Left hindlimb (tissue), 1 donor: Measurements from ENCODE around the gene CD63.

Experiments
- DNase-seq: peaks from one replicate; pipeline ENCODE4 v3.0.0-alpha.2; 2018

The CD63 gene

GRCh38 chr12:55684761-55685370 is 43.9 kb downstream of the CD63 start:
- DNase-seq, result no peak

- no peak for DNase-seq
Measured at GRCh38 chr12:55683676-55684075, 45.1 kb downstream of the CD63 start.

- DNase-seq, result no peak
Measured at GRCh38 chr12:55682087-55682796, 46.6 kb downstream of the CD63 start.

GRCh38 chr12:55681142-55682077 is 47.4 kb downstream of the CD63 start:
- no peak for DNase-seq

- no peak for DNase-seq
Measured at GRCh38 chr12:55679691-55680090, 49.1 kb downstream of the CD63 start.

- DNase-seq, result no peak
Measured at GRCh38 chr12:55676707-55677106, 52.1 kb downstream of the CD63 start.

GRCh38 chr12:55675666-55676065 is 53.1 kb downstream of the CD63 start:
- no peak for DNase-seq
